GM19025 (cell line): ENCODE measurements around the gene PRMT1.
"Not testable (repeated sequence)": the region's sequence is repeated elsewhere in the genome, so short reads cannot be mapped to it uniquely, and the experiment has no call there.

Source experiments
- ATAC-seq: cut with Tn5 transposase; IDR thresholded peaks from one replicate; pipeline ENCODE4 v1.9.1; 2021; ENCODE audit warnings: mild to moderate bottlenecking, low read depth, moderate library complexity; ENCODE audit not compliant: unreplicated experiment

Gene PRMT1

GRCh38 chr19:49713236-49713845, 36.3 kb downstream of the PRMT1 start:
- ATAC-seq: no peak

DNA sequence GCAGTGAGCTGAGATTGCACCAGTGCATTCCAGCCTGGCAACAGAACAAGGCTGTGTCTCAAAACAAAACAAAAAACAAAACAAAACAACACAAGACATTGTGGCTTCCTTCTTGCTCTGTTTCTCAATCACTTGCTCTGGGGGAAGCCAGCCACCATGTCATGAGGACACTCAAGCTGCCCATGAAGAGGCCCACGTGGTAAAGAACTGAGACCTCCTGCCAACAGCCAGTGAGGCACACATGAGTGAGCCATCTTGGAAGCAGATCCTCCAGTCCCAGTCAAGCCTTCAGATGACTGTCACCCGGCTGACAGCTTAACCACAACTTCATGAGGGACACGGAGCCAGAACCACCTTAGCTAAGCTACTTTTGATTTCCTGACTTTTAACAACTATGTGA, 39.1 kb downstream of the PRMT1 start:
- ATAC-seq: no peak

- no peak for ATAC-seq
These were observed 41.4 kb downstream of the PRMT1 start for GRCh38 chr19:49718511-49718910.

DNA sequence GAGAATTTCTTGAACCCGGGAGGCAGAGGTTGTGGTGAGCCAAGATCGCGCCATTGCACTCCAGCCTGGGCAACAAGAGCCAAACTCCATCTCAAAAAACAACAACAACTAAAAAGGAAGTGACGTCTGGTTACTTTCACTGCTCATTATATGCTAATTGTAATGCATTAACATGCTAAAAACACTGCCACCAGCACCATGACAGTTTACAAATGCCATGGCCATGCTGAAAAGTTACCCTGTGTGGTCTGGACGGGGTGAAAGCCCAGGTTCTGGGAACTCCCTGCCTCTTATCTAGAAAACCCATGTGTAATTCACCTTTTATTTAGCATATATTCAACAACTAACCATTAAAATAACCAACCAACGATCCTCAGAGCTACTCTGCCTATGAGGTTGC, 41.9 kb downstream of the PRMT1 start:
- ATAC-seq: no peak

- not testable (repeated sequence) for ATAC-seq
These were observed 42.3 kb downstream of the PRMT1 start for GRCh38 chr19:49719420-49719819.

GRCh38 chr19:49727217-49728030, 50.4 kb downstream of the PRMT1 start:
- ATAC-seq: no peak

DNA sequence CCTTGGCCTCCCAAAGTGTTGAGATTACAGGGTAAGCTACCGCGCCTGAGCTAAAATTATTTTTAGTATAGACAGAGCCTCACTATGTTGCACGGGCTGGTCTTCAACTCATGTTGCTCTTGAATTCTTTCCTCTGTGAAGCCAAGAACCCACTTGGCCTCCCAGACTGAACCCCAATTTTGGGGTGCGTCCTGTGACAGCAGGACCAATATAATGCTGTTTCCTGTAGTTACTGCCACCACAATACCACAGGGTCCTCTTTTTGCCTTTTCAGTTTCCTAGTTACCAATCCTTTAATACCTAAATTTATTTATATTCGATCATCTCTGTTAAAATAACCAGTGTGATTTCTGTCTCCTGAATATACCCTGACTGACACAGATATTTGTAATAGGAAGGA, 53.1 kb downstream of the PRMT1 start:
- no peak for ATAC-seq
